SK-MEL-5 (cell line): ENCODE results near the gene COPZ2. TPM values are rescaled to one million over a fixed set of nuclear protein-coding genes. Genes with fewer than 3 reads are reported as not detected.

ENCODE experiments used
- DNase-seq: peaks from one replicate; pipeline ENCODE4 v3.0.0-alpha.2; 2016; ENCODE audit warnings: low read depth, low spot score
- in situ Hi-C: cut with HindIII; loops from 2 replicates; pipeline ENCODE4 v1.10.0; 2016; ENCODE audit warnings: low sequenced_read_pairs, high pct_unique_total_duplicates, low pct_unique_long_range_greater_than_20kb
- total RNA-seq: library from RNA; depleted of rRNA; stranded (reverse); fragments of >200 nt; shearing (Covaris generic); gene quantifications from 2 replicates; pipeline ENCODE4 v1.2.3, GENCODE V29; 2014

Gene COPZ2
- total RNA-seq, 1 experiment from 2014 or later, result 9.3 TPM

- in situ Hi-C loops, result no loop called here
- no peak for DNase-seq
Observed at GRCh38 chr17:48058393-48059124, 21.0 kb upstream of the COPZ2 start.

- in situ Hi-C loops, result no loop called here
Observed at GRCh38 chr17:48057626-48058025, 20.0 kb upstream of the COPZ2 start.

DNA sequence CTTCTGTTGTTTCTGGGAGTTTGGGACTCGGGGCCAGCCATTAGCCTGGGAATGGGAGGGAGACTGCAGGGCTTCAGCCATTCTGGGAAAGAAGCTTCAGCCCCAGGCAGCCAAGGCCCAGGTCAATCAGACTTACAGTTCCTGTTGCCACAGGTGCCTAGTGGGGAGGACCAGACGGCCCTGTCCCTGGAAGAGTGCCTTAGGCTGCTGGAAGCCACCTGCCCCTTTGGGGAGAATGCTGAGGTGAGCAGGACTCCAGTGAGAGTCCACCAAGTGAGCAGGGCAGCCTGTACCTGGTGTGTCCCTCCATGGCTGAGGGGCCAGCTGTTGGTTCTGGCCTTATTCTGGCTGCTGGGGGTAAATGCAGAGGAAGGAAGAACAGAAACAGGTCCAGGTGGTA, 19.3 kb upstream of the COPZ2 start:
- in situ Hi-C loops, result no loop called here
- DNase-seq, result no peak

More at GRCh38 chr17:48057626-48058025, 20.0 kb upstream of the COPZ2 start:
- DNase-seq, result no peak

- DNase-seq, result no peak
- in situ Hi-C loops, result no loop called here
Observed at GRCh38 chr17:48056246-48056745, 18.7 kb upstream of the COPZ2 start.

GRCh38 chr17:48055531-48056245, 18.1 kb upstream of the COPZ2 start:
- peak; percentile 48 for DNase-seq
- in situ Hi-C loops, result no loop called here

- in situ Hi-C loops, result no loop called here
- no peak for DNase-seq
Observed at GRCh38 chr17:48054238-48055185, 16.9 kb upstream of the COPZ2 start.

DNA sequence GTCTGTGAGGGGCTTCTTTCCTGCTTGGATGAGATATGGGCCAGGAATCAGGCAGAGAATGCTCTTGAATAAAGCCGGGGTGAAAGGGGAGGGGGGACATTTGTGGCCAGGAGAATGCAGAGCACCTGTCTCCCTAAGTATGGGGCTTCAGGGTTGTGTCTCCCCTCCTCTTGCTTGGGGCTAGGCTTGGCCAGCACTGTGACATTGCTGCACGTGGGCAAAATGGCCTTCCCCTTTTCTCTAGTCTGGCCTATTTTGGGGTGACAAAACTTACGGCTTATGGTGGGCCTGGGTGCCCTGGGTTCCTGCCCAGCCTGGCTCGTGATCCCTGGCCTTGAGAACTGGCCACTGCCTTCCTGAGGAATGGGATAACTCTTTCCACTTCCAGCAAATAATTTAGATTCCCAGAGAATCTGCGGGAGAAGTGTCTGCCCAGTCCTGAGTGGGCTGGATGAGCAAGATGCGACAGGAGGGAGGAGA, 16.2 kb upstream of the COPZ2 start:
- no peak for DNase-seq
- in situ Hi-C loops, result no loop called here

GRCh38 chr17:48052956-48053757, 15.6 kb upstream of the COPZ2 start:
- no peak for DNase-seq
- in situ Hi-C loops, result no loop called here

- in situ Hi-C loops, result no loop called here
- DNase-seq, result no peak
Observed at GRCh38 chr17:48051706-48052486, 14.3 kb upstream of the COPZ2 start.

- DNase-seq, result no peak
- in situ Hi-C loops, result no loop called here
Observed at GRCh38 chr17:48051283-48051682, 13.7 kb upstream of the COPZ2 start.

DNA sequence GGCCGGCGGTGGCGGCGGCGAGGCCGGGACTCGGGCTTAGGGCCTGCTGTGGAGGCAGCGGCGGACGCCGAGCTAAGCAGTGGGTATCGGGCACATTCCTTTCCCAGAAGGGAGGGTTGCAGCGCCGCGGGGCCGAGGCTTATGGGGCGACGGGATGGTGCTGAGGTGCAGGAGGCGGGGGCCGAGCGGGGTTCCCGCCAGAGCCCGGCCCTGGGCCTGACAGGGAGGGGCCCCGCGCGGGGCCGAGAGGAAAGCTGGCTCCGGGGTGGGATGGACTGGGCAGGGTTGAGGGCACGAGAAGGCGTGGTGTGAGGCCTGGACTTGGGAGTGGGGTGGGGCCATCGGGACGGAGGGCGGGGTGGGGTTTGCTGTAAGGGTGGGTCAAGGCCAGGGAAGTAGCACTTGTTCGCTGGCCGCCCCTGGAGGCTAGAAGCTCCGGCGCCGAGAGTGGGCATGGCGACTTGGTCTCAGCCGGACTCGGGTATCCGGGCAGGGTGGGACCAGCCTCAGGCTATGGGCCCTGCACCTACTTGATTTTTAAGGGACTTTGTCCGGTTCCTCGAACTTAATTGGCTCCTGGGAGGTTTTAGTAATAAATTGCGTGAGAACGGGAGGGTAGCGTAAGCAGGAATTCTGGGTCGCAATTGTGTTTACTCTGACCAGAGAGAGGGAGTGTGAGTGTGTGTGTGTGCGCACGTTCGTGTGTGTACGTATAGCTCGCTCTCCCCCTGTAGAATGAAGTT, 11.0 kb upstream of the COPZ2 start:
- in situ Hi-C loops, result no loop called here
- DNase-seq, result peak; percentile 94

DNA sequence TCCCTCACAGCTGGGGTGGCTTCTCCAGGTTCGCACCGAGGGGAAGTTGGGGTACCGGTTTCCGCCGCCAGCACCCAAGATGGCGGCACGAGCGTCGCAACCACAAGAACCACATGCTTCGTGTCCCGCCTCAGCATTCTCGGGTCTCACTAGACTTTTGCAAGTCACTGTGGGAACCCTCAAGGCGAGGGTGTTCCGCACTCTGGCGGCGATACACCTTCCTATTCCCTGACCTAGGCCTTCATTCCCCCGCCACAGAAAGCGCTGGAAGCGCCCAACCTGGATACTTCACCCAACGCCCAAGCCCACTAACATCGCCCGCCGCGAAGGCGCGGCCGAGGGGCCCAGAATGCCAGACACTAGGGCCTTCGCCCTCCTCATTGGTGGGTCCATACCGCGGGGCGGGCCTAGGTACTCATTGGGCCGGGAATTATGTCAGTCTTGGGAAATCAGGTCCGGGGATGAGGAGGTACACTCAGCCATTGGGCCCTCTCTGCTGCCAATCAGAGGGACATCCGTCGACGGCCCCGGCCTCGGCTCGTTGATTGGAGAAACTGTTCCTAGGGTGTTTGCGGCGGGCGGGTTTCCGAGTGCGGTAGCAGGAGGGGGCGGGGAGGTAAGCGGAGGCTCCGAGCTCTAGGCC, 10.3 kb upstream of the COPZ2 start, which contains the start of gene NFE2L1:
Gene NFE2L1 (plus strand): TSS at position 619 of the 643 bp plus-strand sequence. CDS start 2,760 bp downstream, outside the sequence.
- DNase-seq, result peak; percentile 100
- in situ Hi-C loops, result no loop called here

- in situ Hi-C loops, result no loop called here
- DNase-seq, result no peak
Observed at GRCh38 chr17:48047113-48047740, 9.6 kb upstream of the COPZ2 start.

DNA sequence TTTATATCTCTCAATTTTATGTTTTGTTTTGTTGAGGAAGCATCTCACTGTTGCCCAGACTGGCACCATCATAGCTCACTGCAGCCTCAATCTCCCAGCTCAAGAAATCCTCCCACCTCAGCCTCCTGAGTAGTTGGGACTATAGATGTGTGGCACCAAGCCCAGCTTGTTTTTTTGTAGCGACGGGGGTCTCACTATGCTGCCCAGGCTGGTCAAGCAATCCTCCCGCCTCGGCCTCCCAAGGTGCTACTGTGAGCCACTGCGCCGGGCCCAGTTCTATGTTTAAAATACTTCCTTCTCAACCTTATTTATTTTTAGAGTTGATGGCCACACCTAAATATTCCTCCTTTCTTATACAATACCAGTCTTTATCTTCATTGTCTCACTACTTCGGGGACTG, 8.7 kb upstream of the COPZ2 start:
- no peak for DNase-seq
- in situ Hi-C loops, result no loop called here
